Type B pancreatic cell (in vitro differentiated cells): ENCODE measurements around the gene THRB. TPM values are rescaled to one million over a fixed set of nuclear protein-coding genes. Genes with fewer than 3 reads are reported as not detected.

ENCODE experiments used
- DNase-seq: peaks from one replicate; pipeline ENCODE4 v3.0.0; 2021; ENCODE audit warnings: mixed read lengths; ENCODE audit not compliant: unreplicated experiment; ENCODE audit errors: extremely low spot score
- H3K27ac Mint-ChIP-seq: 2 replicates; pipeline ENCODE4 v1.8.0; 2021; ENCODE audit warnings: mild to moderate bottlenecking, mixed read lengths
- H3K27me3 Mint-ChIP-seq: 2 replicates; pipeline ENCODE4 v1.8.0; 2021; ENCODE audit warnings: mixed read lengths
- H3K36me3 Mint-ChIP-seq: 2 replicates; pipeline ENCODE4 v1.8.0; 2021; ENCODE audit warnings: mixed read lengths
- H3K4me1 Mint-ChIP-seq: one replicate; pipeline ENCODE4 v1.8.0; 2021; ENCODE audit warnings: mixed read lengths; ENCODE audit not compliant: unreplicated experiment
- H3K4me3 Mint-ChIP-seq: 2 replicates; pipeline ENCODE4 v1.8.0; 2021; ENCODE audit warnings: mild to moderate bottlenecking, mixed read lengths
- H3K9me3 Mint-ChIP-seq: 2 replicates; pipeline ENCODE4 v1.8.0; 2021; ENCODE audit warnings: mixed read lengths
- CTCF ChIP-seq: fragments of 200-600 bp; sonication (generic); conservative IDR thresholded peaks from 2 replicates; pipeline ENCODE4 v1.5.0; 2021; ENCODE audit warnings: antibody characterized with exemption, mild to moderate bottlenecking
- total RNA-seq: library from RNA; stranded (reverse); gene quantifications from 2 replicates; pipeline ENCODE4 v1.2.1, GENCODE V29; 2021; ENCODE audit warnings: low replicate concordance

Gene THRB
- total RNA-seq, 1 donor from 2014 or later, result 15.6 TPM

- no peak for TF ChIP-seq CTCF
- Mint-ChIP-seq H3K4me1 (peaks cover 4% of the 10 kb centered on the region), H3K27me3 (peaks cover 4% of the 10 kb centered on the region), H3K9me3 (no peaks in the 10 kb centered on the region), H3K27ac (no peak overlapping the region), H3K4me3 (no peak overlapping the region), H3K36me3 (peaks cover 9% of the 10 kb centered on the region)
- DNase-seq, result no peak
These were observed 13.5 kb downstream of the THRB start for GRCh38 chr3:24481193-24481592.

GRCh38 chr3:24480497-24480896, 14.2 kb downstream of the THRB start:
- H3K9me3 Mint-ChIP-seq, result no peaks in the 10 kb centered on the region
- peaks cover 6% of the 10 kb centered on the region for H3K36me3 Mint-ChIP-seq

GRCh38 chr3:24479816-24480215, 14.8 kb downstream of the THRB start:
- H3K36me3 Mint-ChIP-seq, result peaks cover 5% of the 10 kb centered on the region
- no peak for TF ChIP-seq CTCF
- no peaks in the 10 kb centered on the region for H3K4me1 Mint-ChIP-seq
- no peak overlapping the region for H3K4me3 Mint-ChIP-seq
- H3K9me3 Mint-ChIP-seq, result no peaks in the 10 kb centered on the region
- H3K27ac Mint-ChIP-seq, result no peak overlapping the region
- peaks cover 4% of the 10 kb centered on the region for H3K27me3 Mint-ChIP-seq
- DNase-seq, result no peak

More at GRCh38 chr3:24480497-24480896, 14.2 kb downstream of the THRB start:
- no peak for TF ChIP-seq CTCF
- H3K27me3 Mint-ChIP-seq, result peaks cover 4% of the 10 kb centered on the region
- no peak for DNase-seq
- no peak overlapping the region for H3K27ac Mint-ChIP-seq
- no peaks in the 10 kb centered on the region for H3K4me1 Mint-ChIP-seq
- H3K4me3 Mint-ChIP-seq, result no peak overlapping the region

GRCh38 chr3:24476871-24477656, 17.6 kb downstream of the THRB start:
- Mint-ChIP-seq H3K27ac (no peak overlapping the region), H3K36me3 (no peaks in the 10 kb centered on the region), H3K27me3 (peaks cover 4% of the 10 kb centered on the region), H3K9me3 (peaks cover 10% of the 10 kb centered on the region), H3K4me3 (no peak overlapping the region), H3K4me1 (no peaks in the 10 kb centered on the region)
- TF ChIP-seq CTCF, result no peak
- DNase-seq, result no peak

GRCh38 chr3:24475925-24476324, 18.7 kb downstream of the THRB start:
- no peak overlapping the region for H3K4me3 Mint-ChIP-seq
- no peaks in the 10 kb centered on the region for H3K27me3 Mint-ChIP-seq
- H3K4me1 Mint-ChIP-seq, result no peaks in the 10 kb centered on the region
- H3K36me3 Mint-ChIP-seq, result no peaks in the 10 kb centered on the region
- peaks cover 12% of the 10 kb centered on the region for H3K9me3 Mint-ChIP-seq
- no peak overlapping the region for H3K27ac Mint-ChIP-seq
- no peak for DNase-seq
- no peak for TF ChIP-seq CTCF
